Neural progenitor cell (in vitro differentiated cells): Measurements from ENCODE around the gene BRD4. TPM values are rescaled to one million over a fixed set of nuclear protein-coding genes. Genes with fewer than 3 reads are reported as not detected.

Source experiments
- DNase-seq: peaks from one replicate; pipeline ENCODE4 v3.0.0-alpha.2; 2016; ENCODE audit warnings: low spot score
- H2AFZ ChIP-seq: fragments of 200-600 bp; sonication (generic); replicated peaks from 2 replicates; pipeline ENCODE4 v1.6.1; 2016; ENCODE audit warnings: antibody characterized with exemption
- H3F3A ChIP-seq: fragments of 200-600 bp; sonication (generic); 2 replicates; pipeline ENCODE4 v1.6.1; 2016; ENCODE audit warnings: antibody characterized with exemption, low read depth
- H3K27ac ChIP-seq: fragments of 200-600 bp; sonication (generic); 2 replicates; pipeline ENCODE4 v1.5.1; 2016; ENCODE audit warnings: mild to moderate bottlenecking
- H3K27me3 ChIP-seq: fragments of 200-600 bp; sonication (generic); 2 replicates; pipeline ENCODE4 v1.6.1; 2016; ENCODE audit warnings: mild to moderate bottlenecking, moderate library complexity
- H3K36me3 ChIP-seq: fragments of 200-600 bp; sonication (generic); 2 replicates; pipeline ENCODE4 v1.5.1; 2016
- H3K4me1 ChIP-seq: fragments of 200-600 bp; sonication (generic); 2 replicates; pipeline ENCODE4 v1.6.1; 2016; ENCODE audit warnings: mixed run types
- H3K4me2 ChIP-seq: fragments of 200-600 bp; sonication (generic); 2 replicates; pipeline ENCODE4 v1.6.1; 2016
- H3K4me3 ChIP-seq: fragments of 200-600 bp; sonication (generic); 2 replicates; pipeline ENCODE4 v1.5.1; 2016
- H3K79me2 ChIP-seq: fragments of 200-600 bp; sonication (generic); 2 replicates; pipeline ENCODE4 v1.6.1; 2016; ENCODE audit warnings: low read depth
- H3K9ac ChIP-seq: fragments of 200-600 bp; sonication (generic); 2 replicates; pipeline ENCODE4 v1.6.1; 2016
- H3K9me3 ChIP-seq: fragments of 200-600 bp; sonication (generic); 2 replicates; pipeline ENCODE4 v1.5.1; 2016; ENCODE audit warnings: low read depth
- H4K20me1 ChIP-seq: fragments of 200-600 bp; sonication (generic); 2 replicates; pipeline ENCODE4 v1.6.1; 2016; ENCODE audit warnings: low read depth
- H3K27ac Mint-ChIP-seq: 3 replicates; pipeline ENCODE4 v1.8.0; 2021; ENCODE audit warnings: mixed read lengths
- H3K27me3 Mint-ChIP-seq: 2 replicates; pipeline ENCODE4 v1.8.0; 2022; ENCODE audit warnings: low read depth, mild to moderate bottlenecking, inconsistent platforms, moderate library complexity, mixed read lengths; ENCODE audit not compliant: insufficient read depth
- H3K36me3 Mint-ChIP-seq: 3 replicates; pipeline ENCODE4 v1.8.0; 2021; ENCODE audit warnings: mixed read lengths
- H3K4me1 Mint-ChIP-seq: 3 replicates; pipeline ENCODE4 v1.8.0; 2021; ENCODE audit warnings: mixed read lengths
- H3K4me3 Mint-ChIP-seq: 3 replicates; pipeline ENCODE4 v1.8.0; 2021; ENCODE audit warnings: mild to moderate bottlenecking, moderate library complexity, mixed read lengths
- H3K9me3 Mint-ChIP-seq: 3 replicates; pipeline ENCODE4 v1.8.0; 2020; ENCODE audit warnings: mixed read lengths
- CTCF ChIP-seq: fragments of 200-600 bp; sonication (generic); IDR thresholded peaks from 2 replicates; pipeline ENCODE4 v1.5.1; 2017; ENCODE audit warnings: antibody characterized with exemption, mild to moderate bottlenecking
- EZH2 ChIP-seq: fragments of 200-600 bp; sonication (generic); IDR thresholded peaks from 2 replicates; pipeline ENCODE4 v1.6.1; 2017; ENCODE audit warnings: antibody characterized with exemption, mild to moderate bottlenecking, moderate library complexity
- EZH2phosphoT487 ChIP-seq: fragments of 200-600 bp; sonication (generic); IDR thresholded peaks from 2 replicates; pipeline ENCODE4 v1.6.1; 2017; ENCODE audit warnings: antibody characterized with exemption
- total RNA-seq: library from RNA; depleted of rRNA; stranded (reverse); fragments of >200 nt; gene quantifications from 2 replicates; pipeline ENCODE4 v1.2.3, GENCODE V29; 2015; ENCODE audit warnings: low replicate concordance

The BRD4 gene
- total RNA-seq, 1 donor from 2014 or later, result 14.5 TPM

- Histone ChIP-seq H3K27ac (no peak overlapping the region), H3K79me2 (no peaks in the 10 kb centered on the region), H3K9ac (no peak overlapping the region), H3K9me3 (no peaks in the 10 kb centered on the region), H3K4me3 (no peak overlapping the region), H3K4me2 (no peak overlapping the region), H3F3A (no peaks in the 10 kb centered on the region), H3K36me3 (no peaks in the 10 kb centered on the region), H4K20me1 (no peaks in the 10 kb centered on the region), H2AFZ (no peak overlapping the region), H3K27me3 (no peaks in the 10 kb centered on the region), H3K4me1 (no peaks in the 10 kb centered on the region)
- Mint-ChIP-seq H3K36me3 (no peaks in the 10 kb centered on the region), H3K4me3 (no peak overlapping the region), H3K27ac (no peak overlapping the region), H3K27me3 (peaks cover 9% of the 10 kb centered on the region), H3K4me1 (peaks cover 13% of the 10 kb centered on the region), H3K9me3 (no peaks in the 10 kb centered on the region)
- no peak for TF ChIP-seq EZH2
- TF ChIP-seq CTCF, result no peak
- TF ChIP-seq EZH2phosphoT487, result no peak
- no peak for DNase-seq
These were observed 116.0 kb downstream of the BRD4 start for GRCh38 chr19:15216363-15216762.

DNA sequence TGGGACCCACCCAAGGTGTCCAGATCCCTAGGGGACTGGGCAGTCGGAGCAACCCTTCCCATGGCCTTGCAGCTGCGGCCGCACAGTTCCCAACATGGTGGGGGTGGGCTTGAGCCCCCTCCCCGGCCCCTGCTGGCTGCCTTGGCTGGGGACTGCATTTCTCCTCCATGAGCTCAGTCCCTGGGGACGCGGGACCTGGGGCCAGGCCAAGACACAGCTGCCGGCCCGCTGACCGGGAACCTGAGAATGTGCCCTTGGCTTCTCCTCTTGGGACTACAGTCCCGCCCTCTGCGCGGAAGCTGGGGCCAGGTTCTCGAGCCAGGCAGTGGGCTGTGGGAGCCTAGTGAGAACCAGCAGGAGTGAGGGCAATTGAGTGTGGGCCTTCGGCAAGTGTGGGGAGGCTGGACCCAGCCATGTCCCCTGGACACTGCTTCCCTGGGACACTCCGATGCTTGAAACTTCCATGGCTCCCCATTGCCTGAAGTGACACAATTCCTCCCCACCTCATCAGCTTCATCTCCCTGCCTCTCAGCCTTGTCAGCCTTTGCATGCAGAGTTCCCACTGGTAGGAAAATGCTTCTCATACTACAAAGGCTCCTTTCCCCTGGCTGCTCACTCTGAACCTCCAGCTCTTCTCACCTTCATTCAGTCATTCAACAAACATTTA is 118.5 kb downstream of the BRD4 start:
- no peaks in the 10 kb centered on the region for H3K36me3 Mint-ChIP-seq
- Histone ChIP-seq H4K20me1 (no peaks in the 10 kb centered on the region), H3K9ac (no peak overlapping the region), H3F3A (no peaks in the 10 kb centered on the region), H3K4me3 (no peak overlapping the region), H2AFZ (no peak overlapping the region), H3K36me3 (no peaks in the 10 kb centered on the region), H3K4me1 (no peaks in the 10 kb centered on the region), H3K27me3 (no peaks in the 10 kb centered on the region), H3K4me2 (no peak overlapping the region), H3K27ac (no peak overlapping the region), H3K79me2 (no peaks in the 10 kb centered on the region), H3K9me3 (no peaks in the 10 kb centered on the region)
- no peaks in the 10 kb centered on the region for H3K9me3 Mint-ChIP-seq
- peaks cover 5% of the 10 kb centered on the region for H3K4me1 Mint-ChIP-seq
- peak overlapping the region; percentile 35 for H3K4me3 Mint-ChIP-seq
- TF ChIP-seq EZH2, result no peak
- TF ChIP-seq EZH2phosphoT487, result no peak
- TF ChIP-seq CTCF, result no peak
- no peak for DNase-seq
- H3K27me3 Mint-ChIP-seq, result peaks cover 13% of the 10 kb centered on the region
- H3K27ac Mint-ChIP-seq, result no peak overlapping the region

- no peak for DNase-seq
- Histone ChIP-seq H3K4me1 (no peaks in the 10 kb centered on the region), H2AFZ (no peak overlapping the region), H3K27ac (no peak overlapping the region), H3K79me2 (no peaks in the 10 kb centered on the region), H3K4me3 (no peak overlapping the region), H3F3A (no peaks in the 10 kb centered on the region), H3K36me3 (no peaks in the 10 kb centered on the region), H3K27me3 (no peaks in the 10 kb centered on the region), H3K9me3 (no peaks in the 10 kb centered on the region), H3K4me2 (no peak overlapping the region), H3K9ac (no peak overlapping the region), H4K20me1 (no peaks in the 10 kb centered on the region)
- TF ChIP-seq CTCF, result no peak
- Mint-ChIP-seq H3K4me3 (no peak overlapping the region), H3K9me3 (no peaks in the 10 kb centered on the region), H3K27ac (peak overlapping the region; percentile 81), H3K27me3 (peaks cover 13% of the 10 kb centered on the region), H3K4me1 (peaks cover 5% of the 10 kb centered on the region), H3K36me3 (no peaks in the 10 kb centered on the region)
These were observed 119.6 kb downstream of the BRD4 start for GRCh38 chr19:15212711-15213110.
